IMR-90 (cell line): ENCODE measurements around the gene LEP. TPM values are rescaled to one million over a fixed set of nuclear protein-coding genes. Genes with fewer than 3 reads are reported as not detected.
"Not testable (repeated sequence)": the region's sequence is repeated elsewhere in the genome, so short reads cannot be mapped to it uniquely, and the experiment has no call there.

Experiments
- ATAC-seq: fragments of 200-7000 bp; cut with Tn5 transposase; 2 replicates; pipeline ENCODE4 v1.9.1; 2020; ENCODE audit warnings: low read depth, mild to moderate bottlenecking, moderate library complexity
- BruUV-seq: library from RNA; stranded (reverse); fragments of 400-500 nt; replicated peaks from 2 replicates; lab custom pipeline; 2021; lab: Mats Ljungman, UMichigan
- CTCF ChIA-PET: fragments of 300-600 bp; formaldehyde crosslinking; extraction: SDS; loops from one replicate; lab custom pipeline; 2021; ENCODE audit warnings: antibody characterized with exemption; lab: Yijun Ruan, JAX
- POLR2A ChIA-PET: fragments of 300-600 bp; sonication (Branson Sonifier 250); formaldehyde crosslinking; loops from one replicate; lab custom pipeline; 2022; ENCODE audit warnings: antibody characterized with exemption; ENCODE audit not compliant: unreplicated experiment; lab: Charles Lee
- DNase-seq: peaks from one replicate; pipeline ENCODE4 v3.0.0; 2013
- H2AFZ ChIP-seq: replicated peaks from 2 replicates; pipeline ENCODE3; 2013; ENCODE audit warnings: low read length, mild to moderate bottlenecking; ENCODE audit not compliant: poor library complexity
- H2AK5ac ChIP-seq: 2 replicates; pipeline ENCODE4 v1.6.1; 2013; ENCODE audit warnings: low read depth, low read length, inconsistent platforms
- H2AK9ac ChIP-seq: replicated peaks from 2 replicates; pipeline ENCODE3; 2013; ENCODE audit warnings: mild to moderate bottlenecking, low read depth, low read length, moderate library complexity; ENCODE audit not compliant: poor library complexity
- H2BK120ac ChIP-seq: 2 replicates; pipeline ENCODE4 v1.6.1; 2013; ENCODE audit warnings: low read depth, low read length, inconsistent platforms
- H2BK15ac ChIP-seq: 3 replicates; pipeline ENCODE4 v1.6.1; 2013; ENCODE audit warnings: low read depth, low read length, inconsistent platforms
- H2BK20ac ChIP-seq: 2 replicates; pipeline ENCODE4 v1.6.1; 2013; ENCODE audit warnings: low read depth, mild to moderate bottlenecking, inconsistent platforms, low read length, moderate library complexity
- H2BK5ac ChIP-seq: 2 replicates; pipeline ENCODE4 v1.6.1; 2013; ENCODE audit warnings: mild to moderate bottlenecking, low read depth, low read length, inconsistent platforms; ENCODE audit not compliant: poor library complexity, severe bottlenecking
- H3K14ac ChIP-seq: replicated peaks from 2 replicates; pipeline ENCODE4 v1.6.1; 2013; ENCODE audit warnings: low read depth, low read length, inconsistent platforms
- H3K18ac ChIP-seq: 2 replicates; pipeline ENCODE4 v1.6.1; 2013; ENCODE audit warnings: low read depth, low read length, control low read depth
- H3K23ac ChIP-seq: 2 replicates; pipeline ENCODE4 v1.6.1; 2013; ENCODE audit warnings: low read depth, low read length, inconsistent platforms
- H3K27ac ChIP-seq: 2 replicates; pipeline ENCODE4 v1.5.1; 2013; ENCODE audit warnings: mild to moderate bottlenecking, control low read depth, low read length; ENCODE audit not compliant: insufficient read depth
- H3K27me3 ChIP-seq: 2 replicates; pipeline ENCODE4 v1.6.1; 2013; ENCODE audit warnings: low read length; ENCODE audit not compliant: control insufficient read depth, insufficient read depth
- H3K36me3 ChIP-seq: 2 replicates; pipeline ENCODE4 v1.6.1; 2013; ENCODE audit warnings: low read length, mixed read lengths; ENCODE audit not compliant: control insufficient read depth, insufficient read depth
- H3K4ac ChIP-seq: 2 replicates; pipeline ENCODE4 v1.6.1; 2013; ENCODE audit warnings: low read depth, low read length, inconsistent platforms
- H3K4me1 ChIP-seq: 2 replicates; pipeline ENCODE4 v1.6.1; 2013; ENCODE audit warnings: low read length, mixed read lengths; ENCODE audit not compliant: control insufficient read depth, insufficient read depth
- H3K4me2 ChIP-seq: 2 replicates; pipeline ENCODE4 v1.6.1; 2013; ENCODE audit warnings: low read depth, mild to moderate bottlenecking, control low read depth, low read length, moderate library complexity
- H3K4me3 ChIP-seq: 2 replicates; pipeline ENCODE4 v1.5.1; 2013; ENCODE audit warnings: low read depth, mild to moderate bottlenecking, control low read depth, low read length, moderate library complexity; ENCODE audit not compliant: insufficient read depth
- H3K56ac ChIP-seq: 2 replicates; pipeline ENCODE4 v1.6.1; 2013; ENCODE audit warnings: low read length, inconsistent platforms; ENCODE audit not compliant: insufficient read depth; ENCODE audit errors: extremely low read depth
- H3K79me1 ChIP-seq, 2 experiments: 2 replicates each; pipeline ENCODE4 v1.6.1; 2013; ENCODE audit warnings: low read length in 2 of 2, inconsistent platforms in 1 of 2, low read depth in 1 of 2
- H3K9ac ChIP-seq: 2 replicates; pipeline ENCODE4 v1.6.1; 2013; ENCODE audit warnings: low read depth, low read length, control low read depth
- H3K9me1 ChIP-seq: 2 replicates; pipeline ENCODE4 v1.6.1; 2013; ENCODE audit warnings: low read length, inconsistent platforms; ENCODE audit not compliant: insufficient read depth
- H3K9me3 ChIP-seq: 2 replicates; pipeline ENCODE4 v1.6.1; 2013; ENCODE audit warnings: low read length; ENCODE audit not compliant: control insufficient read depth, insufficient read depth
- H4K20me1 ChIP-seq: 2 replicates; pipeline ENCODE4 v1.6.1; 2013; ENCODE audit warnings: low read length, inconsistent platforms; ENCODE audit not compliant: insufficient read depth
- H4K5ac ChIP-seq: 2 replicates; pipeline ENCODE4 v1.6.1; 2013; ENCODE audit warnings: mild to moderate bottlenecking, low read depth, low read length, control low read depth
- H4K8ac ChIP-seq, 2 experiments: 2 replicates each; pipeline ENCODE4 v1.6.1; 2013; ENCODE audit warnings: low read depth in 2 of 2, low read length in 2 of 2, control low read depth in 1 of 2, inconsistent platforms in 1 of 2
- H4K91ac ChIP-seq: 2 replicates; pipeline ENCODE4 v1.6.1; 2013; ENCODE audit warnings: low read depth, low read length, inconsistent platforms; ENCODE audit not compliant: insufficient read depth
- WGBS, 2 experiments: methylation state at CpG; one replicate each; pipeline versions ENCODE4 v1.1.5 to v1.1.7; 2013; ENCODE audit warnings: missing lambda C conversion rate in 2 of 2; ENCODE audit not compliant: insufficient read length in 1 of 2; ENCODE audit errors: extremely low coverage in 2 of 2; 5-methylcytosine and 5-hydroxymethylcytosine counted together
- dilution Hi-C: fragments of 300-500 bp; cut with HindIII; formaldehyde crosslinking; loops from one replicate; pipeline ENCODE4 v1.14.3; 2018; ENCODE audit warnings: low sequenced_read_pairs; ENCODE audit not compliant: unreplicated experiment
- in situ Hi-C: fragments of 300-500 bp; cut with MboI; formaldehyde crosslinking; loops from 3 replicates; pipeline ENCODE4 v1.14.3; 2019; ENCODE audit warnings: low sequenced_read_pairs, inconsistent platforms, mixed read lengths
- intact Hi-C: fragments of 100-400 bp; cut with micrococcal nuclease; formaldehyde crosslinking; loops from 2 replicates; pipeline ENCODE4 v1.10.0; 2022
- polyA plus RNA-seq, 3 experiments: library from polyadenylated mRNA; depleted of rRNA; stranded (reverse); fragments of >200 nt; gene quantifications; 2 replicates each; pipeline ENCODE4 v1.2.3, GENCODE V29; 2012; ENCODE audit warnings: low replicate concordance in 1 of 3
- total RNA-seq: library from RNA; depleted of rRNA; stranded (reverse); fragments of >200 nt; gene quantifications from 2 replicates; pipeline ENCODE4 v1.2.3, GENCODE V29; 2012

The LEP gene
- total and polyA plus RNA-seq, 2 of the 4 experiments (the other 2 are of a cell fraction): not detected

DNA sequence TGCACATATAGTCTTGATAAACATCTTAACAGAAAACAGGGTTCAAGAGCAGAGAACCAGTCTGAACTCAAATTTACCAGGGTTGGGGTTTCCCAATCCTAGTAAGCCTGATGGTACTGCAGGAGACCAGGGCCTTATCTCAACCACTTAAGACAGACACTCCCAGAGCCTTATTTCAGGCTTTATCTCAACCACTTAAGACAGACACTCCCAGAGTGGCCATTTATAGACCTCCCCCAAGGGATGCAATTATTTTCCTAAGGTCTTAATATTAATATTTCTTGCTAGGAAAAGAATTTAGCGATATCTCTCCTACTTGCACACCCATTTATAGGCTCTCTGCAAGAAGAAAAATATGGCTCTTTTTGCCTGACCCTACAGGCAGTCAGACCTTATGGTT lies 39.4 kb downstream of the LEP start:
- H2AK5ac ChIP-seq, H2AFZ ChIP-seq, H3K23ac ChIP-seq, H2AK9ac ChIP-seq, H3K9ac ChIP-seq, H3K4me1 ChIP-seq, H3K4me3 ChIP-seq, H4K91ac ChIP-seq, H3K14ac ChIP-seq, DNase-seq, H2BK5ac ChIP-seq, H3K79me1 ChIP-seq, H2BK20ac ChIP-seq, H3K9me1 ChIP-seq, dilution Hi-C loops, intact Hi-C loops, H3K36me3 ChIP-seq, H3K18ac ChIP-seq, H2BK120ac ChIP-seq, in situ Hi-C loops, H2BK15ac ChIP-seq, ATAC-seq, BruUV-seq, CTCF ChIA-PET, H4K20me1 ChIP-seq, POLR2A ChIA-PET, H3K4me2 ChIP-seq, H3K56ac ChIP-seq, H4K5ac ChIP-seq, H3K4ac ChIP-seq, H3K27ac ChIP-seq, H4K8ac ChIP-seq: not testable (repeated sequence)
- Histone ChIP-seq H3K27me3 (peaks cover 11% of the 10 kb centered on the region), H3K9me3 (peaks cover 10% of the 10 kb centered on the region)
- no CpG with 5 or more reads among the region's 1 CpG for WGBS, 2 experiments
